ENCODE results near the gene PPFIBP2.

The PPFIBP2 gene

DNA sequence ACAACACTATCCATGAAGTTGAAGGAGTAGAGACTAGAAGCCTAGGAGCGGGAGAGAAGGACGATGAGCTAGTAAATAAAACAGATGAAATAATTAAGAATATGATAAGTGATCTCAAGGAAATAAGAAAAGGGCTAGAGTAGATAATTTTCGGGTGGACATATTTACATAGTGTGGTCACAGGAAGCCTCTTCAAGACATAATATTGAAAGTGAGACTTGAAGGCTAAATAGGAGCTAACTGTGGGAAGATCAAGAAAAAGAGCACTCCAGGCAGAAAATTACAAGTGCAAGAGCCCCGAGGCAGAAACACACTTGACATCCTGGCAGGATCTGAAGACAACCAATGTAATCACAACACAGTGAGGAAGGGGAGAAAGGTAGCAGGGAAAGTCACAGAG is 11.9 kb upstream of the PPFIBP2 start:
- peaks cover 3% of the 10 kb centered on the region for H3K79me2 ChIP-seq
- TF ChIP-seq CTCF (IDR thresholded peaks at IDR 0.05): no peak
- H3K27ac ChIP-seq: no peak overlapping the region
- no peaks in the 10 kb centered on the region for H3K9me3 ChIP-seq (ENCODE audit: control insufficient read depth, low read length)
- H3K4me1 ChIP-seq: no peaks in the 10 kb centered on the region
- no peak overlapping the region for H3K4me2 ChIP-seq (ENCODE audit: low read length)
- no peaks in the 10 kb centered on the region for H3K27me3 ChIP-seq (ENCODE audit: control insufficient read depth, insufficient read depth, low read length)
- no peaks in the 10 kb centered on the region for H3K36me3 ChIP-seq (ENCODE audit: control insufficient read depth, insufficient read depth, low read length)
- H3K4me3 ChIP-seq (ENCODE audit: low read depth, low read length): no peak overlapping the region
- no peak overlapping the region for H3K9ac ChIP-seq
- H2AFZ ChIP-seq: no peak overlapping the region

- Histone ChIP-seq H3K4me1 (peaks cover 2% of the 10 kb centered on the region), H3K27me3 (ENCODE audit: control insufficient read depth, insufficient read depth, low read length) (no peaks in the 10 kb centered on the region), H3K79me2 (peaks cover 3% of the 10 kb centered on the region), H3K36me3 (ENCODE audit: control insufficient read depth, insufficient read depth, low read length) (no peaks in the 10 kb centered on the region), H3K4me2 (ENCODE audit: low read length) (no peak overlapping the region), H3K27ac (no peak overlapping the region), H3K4me3 (ENCODE audit: low read depth, low read length) (no peak overlapping the region), H3K9ac (no peak overlapping the region), H2AFZ (no peak overlapping the region), H3K9me3 (ENCODE audit: control insufficient read depth, low read length) (no peaks in the 10 kb centered on the region)
- no peak for TF ChIP-seq CTCF (IDR thresholded peaks at IDR 0.05)
These were observed 7.6 kb upstream of the PPFIBP2 start for GRCh38 chr11:7506243-7506642.

DNA sequence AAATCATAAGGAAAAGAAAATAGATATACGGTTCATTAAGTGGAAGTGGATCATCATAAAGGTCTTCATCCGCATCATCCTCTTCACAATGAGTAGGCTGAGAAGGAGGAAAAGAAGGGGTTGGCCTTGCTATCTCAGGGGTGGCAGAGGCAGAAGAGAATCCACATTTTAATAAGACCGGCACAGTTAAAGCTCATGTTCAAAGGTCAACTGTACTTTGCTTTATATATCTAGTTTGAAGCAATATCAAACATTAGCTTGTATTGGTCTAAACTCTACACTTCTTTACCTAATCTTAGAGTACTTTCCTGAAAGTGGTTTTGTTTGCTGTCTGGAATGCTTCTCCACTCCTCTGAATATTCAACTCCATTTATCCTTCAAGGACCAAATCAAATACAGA is 5.7 kb upstream of the PPFIBP2 start:
- Histone ChIP-seq H3K9me3 (ENCODE audit: control insufficient read depth, low read length) (no peaks in the 10 kb centered on the region), H3K4me1 (peaks cover 18% of the 10 kb centered on the region), H2AFZ (no peak overlapping the region), H3K79me2 (peaks cover 3% of the 10 kb centered on the region), H3K27ac (no peak overlapping the region), H3K4me2 (ENCODE audit: low read length) (no peak overlapping the region), H3K27me3 (ENCODE audit: control insufficient read depth, insufficient read depth, low read length) (no peaks in the 10 kb centered on the region), H3K9ac (no peak overlapping the region), H3K4me3 (ENCODE audit: low read depth, low read length) (no peak overlapping the region), H3K36me3 (ENCODE audit: control insufficient read depth, insufficient read depth, low read length) (no peaks in the 10 kb centered on the region)
- TF ChIP-seq CTCF (IDR thresholded peaks at IDR 0.05): no peak

DNA sequence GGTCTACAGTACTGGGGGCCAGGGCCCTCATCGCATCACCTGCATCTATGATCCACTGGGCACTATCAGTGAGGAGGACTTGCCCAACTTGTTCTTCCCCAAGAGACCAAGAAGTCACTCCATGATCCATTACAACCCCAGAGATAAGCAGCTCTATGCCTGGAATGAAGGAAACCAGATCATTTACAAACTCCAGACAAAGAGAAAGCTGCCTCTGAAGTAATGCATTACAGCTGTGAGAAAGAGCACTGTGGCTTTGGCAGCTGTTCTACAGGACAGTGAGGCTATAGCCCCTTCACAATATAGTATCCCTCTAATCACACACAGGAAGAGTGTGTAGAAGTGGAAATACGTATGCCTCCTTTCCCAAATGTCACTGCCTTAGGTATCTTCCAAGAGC is 3.8 kb upstream of the PPFIBP2 start:
- H3K4me3 ChIP-seq (ENCODE audit: low read depth, low read length): no peak overlapping the region
- H3K4me2 ChIP-seq (ENCODE audit: low read length): no peak overlapping the region
- H3K36me3 ChIP-seq (ENCODE audit: control insufficient read depth, insufficient read depth, low read length): no peaks in the 10 kb centered on the region
- no peak overlapping the region for H3K9ac ChIP-seq
- no peaks in the 10 kb centered on the region for H3K27me3 ChIP-seq (ENCODE audit: control insufficient read depth, insufficient read depth, low read length)
- peaks cover 3% of the 10 kb centered on the region for H3K79me2 ChIP-seq
- H3K4me1 ChIP-seq: peaks cover 18% of the 10 kb centered on the region
- no peak overlapping the region for H2AFZ ChIP-seq
- H3K9me3 ChIP-seq (ENCODE audit: control insufficient read depth, low read length): no peaks in the 10 kb centered on the region
- no peak overlapping the region for H3K27ac ChIP-seq
- no peak for TF ChIP-seq CTCF (IDR thresholded peaks at IDR 0.05)

- peaks cover 18% of the 10 kb centered on the region for H3K4me1 ChIP-seq
- peak overlapping the region; percentile 6 for H2AFZ ChIP-seq
- TF ChIP-seq CTCF (IDR thresholded peaks at IDR 0.05): no peak
- no peaks in the 10 kb centered on the region for H3K27me3 ChIP-seq (ENCODE audit: control insufficient read depth, insufficient read depth, low read length)
- no peaks in the 10 kb centered on the region for H3K79me2 ChIP-seq
- H3K9ac ChIP-seq: no peak overlapping the region
- no peak overlapping the region for H3K4me3 ChIP-seq (ENCODE audit: low read depth, low read length)
- peak overlapping the region; percentile 98 for H3K27ac ChIP-seq
- H3K36me3 ChIP-seq (ENCODE audit: control insufficient read depth, insufficient read depth, low read length): no peaks in the 10 kb centered on the region
- no peaks in the 10 kb centered on the region for H3K9me3 ChIP-seq (ENCODE audit: control insufficient read depth, low read length)
- no peak overlapping the region for H3K4me2 ChIP-seq (ENCODE audit: low read length)
These were observed 2.4 kb upstream of the PPFIBP2 start for GRCh38 chr11:7511401-7511800.
